ENCODE results near the gene CREB3L4. TPM values are rescaled to one million over a fixed set of nuclear protein-coding genes. Genes with fewer than 3 reads are reported as not detected.
A peak's percentile ranks its signal among the peaks of the same experiment; 100 is the strongest.

Gene CREB3L4
- total RNA-seq, 2 donors from 2014 or later = 15.6 to 23.9 TPM

DNA sequence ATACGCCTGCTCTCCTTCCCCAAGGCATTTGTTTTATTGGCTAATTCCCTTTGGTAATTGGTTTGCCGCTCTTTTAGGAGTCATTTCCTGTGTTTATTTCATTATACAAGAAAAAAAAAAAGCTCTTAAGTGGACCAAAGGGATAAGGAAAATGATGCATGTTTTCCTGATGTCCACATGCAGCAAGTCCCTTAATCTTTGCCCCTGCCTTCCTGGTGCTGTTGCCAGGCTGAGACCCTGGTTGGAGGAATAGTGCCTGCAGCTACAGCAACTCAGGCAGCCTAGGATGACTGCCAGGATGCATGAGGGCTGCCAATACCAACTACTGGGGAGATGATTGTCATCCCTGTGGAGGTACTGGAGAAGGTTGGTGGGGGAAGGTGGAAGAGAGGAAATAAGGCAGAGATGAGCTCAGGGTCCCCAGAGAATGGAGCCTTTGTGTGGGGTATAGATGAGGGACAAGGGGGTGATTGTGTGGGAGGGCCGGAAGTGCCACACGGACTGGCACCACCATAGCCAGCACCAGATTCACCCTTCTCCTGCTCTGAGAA, 38.8 kb upstream of the CREB3L4 start:
- no peak for DNase-seq
- 93 to 100% methylated on average over 1 to 3 of the region's 4 CpGs for WGBS, 2 experiments (ENCODE audit: insufficient coverage in 1 of 2, insufficient read length in 1 of 2)
- Mint-ChIP-seq H3K27me3 (ENCODE audit: insufficient read depth) (no peaks in the 10 kb centered on the region), H3K9me3 (no peaks in the 10 kb centered on the region), H3K4me1 (peaks cover under 1% of the 10 kb centered on the region), H3K4me3 (no peak overlapping the region), H3K36me3 (ENCODE audit: low read depth) (peaks cover 25% of the 10 kb centered on the region), H3K27ac (no peak overlapping the region)
- H3K4me3 ChIP-seq (ENCODE audit: low read length) = no peak overlapping the region
- H3K27me3 ChIP-seq (ENCODE audit: control insufficient read depth, insufficient read depth, low read length, poor library complexity, severe bottlenecking) = no peaks in the 10 kb centered on the region
- H3K4me1 ChIP-seq (ENCODE audit: control insufficient read depth, insufficient read depth, low read length) = no peaks in the 10 kb centered on the region
- H3K9ac ChIP-seq (ENCODE audit: extremely low read depth, low read length, poor library complexity, severe bottlenecking) = no peak overlapping the region
- H3K9me3 ChIP-seq (ENCODE audit: control insufficient read depth, low read length) = no peaks in the 10 kb centered on the region
- H3K27ac ChIP-seq (ENCODE audit: low read depth, low read length) = peak overlapping the region; percentile 44
- peaks cover 19% of the 10 kb centered on the region for H3K36me3 ChIP-seq (ENCODE audit: control insufficient read depth, insufficient read depth, low read length)
- TF ChIP-seq, protein P1, sequence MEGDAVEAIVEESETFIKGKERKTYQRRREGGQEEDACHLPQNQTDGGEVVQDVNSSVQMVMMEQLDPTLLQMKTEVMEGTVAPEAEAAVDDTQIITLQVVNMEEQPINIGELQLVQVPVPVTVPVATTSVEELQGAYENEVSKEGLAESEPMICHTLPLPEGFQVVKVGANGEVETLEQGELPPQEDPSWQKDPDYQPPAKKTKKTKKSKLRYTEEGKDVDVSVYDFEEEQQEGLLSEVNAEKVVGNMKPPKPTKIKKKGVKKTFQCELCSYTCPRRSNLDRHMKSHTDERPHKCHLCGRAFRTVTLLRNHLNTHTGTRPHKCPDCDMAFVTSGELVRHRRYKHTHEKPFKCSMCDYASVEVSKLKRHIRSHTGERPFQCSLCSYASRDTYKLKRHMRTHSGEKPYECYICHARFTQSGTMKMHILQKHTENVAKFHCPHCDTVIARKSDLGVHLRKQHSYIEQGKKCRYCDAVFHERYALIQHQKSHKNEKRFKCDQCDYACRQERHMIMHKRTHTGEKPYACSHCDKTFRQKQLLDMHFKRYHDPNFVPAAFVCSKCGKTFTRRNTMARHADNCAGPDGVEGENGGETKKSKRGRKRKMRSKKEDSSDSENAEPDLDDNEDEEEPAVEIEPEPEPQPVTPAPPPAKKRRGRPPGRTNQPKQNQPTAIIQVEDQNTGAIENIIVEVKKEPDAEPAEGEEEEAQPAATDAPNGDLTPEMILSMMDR (conservative IDR thresholded peaks at IDR 0.05) = no peak

DNA sequence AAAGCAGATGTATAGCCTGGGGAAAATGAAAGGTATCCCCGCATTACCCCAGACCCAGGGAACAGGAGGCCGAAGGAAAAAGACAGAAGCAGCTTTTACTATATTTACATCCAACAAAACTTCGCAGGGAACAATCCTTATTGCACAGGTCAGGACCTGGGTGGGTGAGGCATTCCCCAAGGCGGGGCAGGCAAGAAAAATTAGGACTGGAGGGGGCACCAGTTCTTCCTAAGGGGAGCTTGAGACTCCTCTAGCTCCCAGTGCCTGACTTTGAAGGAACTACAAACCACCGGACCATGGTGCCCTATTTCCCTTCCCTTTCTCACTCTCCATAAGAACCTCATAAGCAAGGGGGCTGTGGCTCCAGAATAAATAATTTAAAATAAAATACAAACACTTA, 38.3 kb upstream of the CREB3L4 start:
- Mint-ChIP-seq H3K27ac (no peak overlapping the region), H3K27me3 (ENCODE audit: insufficient read depth) (no peaks in the 10 kb centered on the region), H3K36me3 (ENCODE audit: low read depth) (peaks cover 30% of the 10 kb centered on the region), H3K4me3 (no peak overlapping the region), H3K9me3 (no peaks in the 10 kb centered on the region), H3K4me1 (no peaks in the 10 kb centered on the region)
- H3K27ac ChIP-seq (ENCODE audit: low read depth, low read length) = no peak overlapping the region
- TF ChIP-seq, protein P1 (conservative IDR thresholded peaks at IDR 0.05) = no peak
- peaks cover 19% of the 10 kb centered on the region for H3K36me3 ChIP-seq (ENCODE audit: control insufficient read depth, insufficient read depth, low read length)
- H3K4me3 ChIP-seq (ENCODE audit: low read length) = no peak overlapping the region
- WGBS, 2 experiments (ENCODE audit: insufficient coverage in 1 of 2, insufficient read length in 1 of 2) = 83 to 93% methylated on average over 3 to 5 of the region's 5 CpGs
- H3K27me3 ChIP-seq (ENCODE audit: control insufficient read depth, insufficient read depth, low read length, poor library complexity, severe bottlenecking) = no peaks in the 10 kb centered on the region
- no peaks in the 10 kb centered on the region for H3K4me1 ChIP-seq (ENCODE audit: control insufficient read depth, insufficient read depth, low read length)
- no peak overlapping the region for H3K9ac ChIP-seq (ENCODE audit: extremely low read depth, low read length, poor library complexity, severe bottlenecking)
- no peaks in the 10 kb centered on the region for H3K9me3 ChIP-seq (ENCODE audit: control insufficient read depth, low read length)
- no peak for DNase-seq

DNA sequence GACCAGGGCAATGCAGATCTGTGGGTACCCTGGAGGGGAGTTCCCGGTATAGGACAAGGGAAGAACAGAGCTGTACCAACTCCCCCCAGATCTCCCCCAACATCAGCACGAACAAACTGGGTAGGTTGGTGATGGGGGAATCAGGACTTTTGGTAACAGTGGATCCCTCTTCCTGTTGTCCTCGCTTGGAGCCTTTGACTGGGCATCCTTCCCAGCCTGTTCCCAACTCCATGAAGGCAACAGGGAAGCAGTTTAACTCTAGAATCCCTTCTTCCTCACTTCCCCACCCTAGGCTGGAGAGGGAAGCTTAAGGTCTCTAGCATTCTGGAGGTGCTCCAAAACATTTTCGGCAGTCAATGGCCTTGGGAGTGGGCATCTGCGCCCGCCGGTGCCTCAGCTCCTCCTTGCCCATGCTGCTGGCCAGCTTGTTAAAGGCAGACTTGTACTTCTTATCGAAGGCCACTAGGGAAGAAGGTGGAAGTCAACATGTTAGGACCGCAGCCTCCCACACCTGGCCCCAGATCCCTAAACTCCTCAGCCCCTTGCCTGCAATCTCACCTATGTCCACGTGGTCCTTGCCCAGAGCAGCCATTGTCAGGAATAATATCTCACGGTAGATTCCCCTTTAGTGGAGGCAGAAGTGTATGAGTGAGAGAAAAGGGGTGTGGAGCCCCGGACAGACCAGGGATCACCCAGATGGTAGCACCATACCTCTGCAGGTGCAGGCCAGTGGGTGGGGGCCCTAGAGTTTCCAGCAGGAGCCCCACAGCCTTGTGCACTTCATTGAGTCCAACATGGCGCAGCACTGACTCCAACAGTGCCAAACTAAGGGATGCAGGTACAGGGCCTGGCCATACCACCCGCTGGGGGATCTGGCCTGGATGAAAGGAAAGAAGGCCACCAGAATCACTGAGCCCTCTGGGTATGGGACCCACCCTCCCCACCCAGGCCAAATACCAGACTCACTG, 37.4 kb upstream of the CREB3L4 start:
- H3K9me3 Mint-ChIP-seq = no peaks in the 10 kb centered on the region

More for the DNA sequence above, 37.4 kb upstream of the CREB3L4 start:
- no peaks in the 10 kb centered on the region for H3K4me1 Mint-ChIP-seq
- Histone ChIP-seq H3K4me3 (ENCODE audit: low read length) (no peak overlapping the region), H3K9me3 (ENCODE audit: control insufficient read depth, low read length) (no peaks in the 10 kb centered on the region), H3K4me1 (ENCODE audit: control insufficient read depth, insufficient read depth, low read length) (no peaks in the 10 kb centered on the region), H3K27me3 (ENCODE audit: control insufficient read depth, insufficient read depth, low read length, poor library complexity, severe bottlenecking) (no peaks in the 10 kb centered on the region), H3K9ac (ENCODE audit: extremely low read depth, low read length, poor library complexity, severe bottlenecking) (no peak overlapping the region), H3K27ac (ENCODE audit: low read depth, low read length) (no peak overlapping the region), H3K36me3 (ENCODE audit: control insufficient read depth, insufficient read depth, low read length) (peaks cover 25% of the 10 kb centered on the region)
- H3K27ac Mint-ChIP-seq = no peak overlapping the region
- TF ChIP-seq, protein P1 (conservative IDR thresholded peaks at IDR 0.05) = peak; percentile 47
- no peak overlapping the region for H3K4me3 Mint-ChIP-seq
- no peaks in the 10 kb centered on the region for H3K27me3 Mint-ChIP-seq (ENCODE audit: insufficient read depth)
- no peak for DNase-seq
- WGBS, 2 experiments (ENCODE audit: insufficient coverage in 1 of 2, insufficient read length in 1 of 2) = 90 to 91% methylated on average over 7 to 14 of the region's 14 CpGs
- H3K36me3 Mint-ChIP-seq (ENCODE audit: low read depth) = peaks cover 39% of the 10 kb centered on the region
